ENCODE data around the gene BAZ2B. TPM values are rescaled to one million over a fixed set of nuclear protein-coding genes. Genes with fewer than 3 reads are reported as not detected.

Gene BAZ2B
- total and polyA plus RNA-seq, 4 donors = 43.3 to 174 (median 105) TPM

DNA sequence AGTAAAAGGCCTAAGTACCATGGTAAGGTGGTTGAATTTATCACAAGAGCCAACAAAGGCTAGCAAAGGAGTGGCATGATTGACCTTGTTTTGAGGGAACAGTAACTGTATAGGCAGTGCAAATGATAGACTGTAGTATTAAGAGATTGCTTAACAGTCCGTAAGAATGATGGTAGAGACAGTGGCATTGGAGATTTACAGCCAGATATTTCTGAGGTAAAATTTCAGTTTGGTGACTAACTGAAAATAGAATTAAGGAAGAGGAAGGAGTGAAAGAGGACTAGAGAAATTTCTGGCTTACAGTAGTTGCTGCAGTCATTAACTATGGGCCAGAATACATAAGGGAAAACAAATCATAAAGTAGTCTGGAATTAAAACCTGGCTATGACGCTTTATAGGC is 4.4 kb upstream of the BAZ2B start:
- DNase-seq (ENCODE audit: low read depth in 4 of 6, low spot score in 6 of 6) = no peak
- H3K4me1 ChIP-seq (ENCODE audit: control insufficient read depth, insufficient read depth, low read length) = no peaks in the 10 kb centered on the region
- H3K9me3 ChIP-seq (ENCODE audit: control insufficient read depth, insufficient read depth, low read length) = peaks cover 3% of the 10 kb centered on the region
- 93% methylated on average over 1 of the region's 2 CpGs for WGBS (ENCODE audit: insufficient coverage)
- no peaks in the 10 kb centered on the region for H3K36me3 ChIP-seq (ENCODE audit: control insufficient read depth, insufficient read depth, low read length)
- no peaks in the 10 kb centered on the region for H3K27me3 ChIP-seq (ENCODE audit: control insufficient read depth, insufficient read depth, low read length)
- H3K27ac ChIP-seq (ENCODE audit: low read depth, low read length) = no peak overlapping the region
- no peak overlapping the region for H3K4me3 ChIP-seq (ENCODE audit: low read depth, low read length)

DNA sequence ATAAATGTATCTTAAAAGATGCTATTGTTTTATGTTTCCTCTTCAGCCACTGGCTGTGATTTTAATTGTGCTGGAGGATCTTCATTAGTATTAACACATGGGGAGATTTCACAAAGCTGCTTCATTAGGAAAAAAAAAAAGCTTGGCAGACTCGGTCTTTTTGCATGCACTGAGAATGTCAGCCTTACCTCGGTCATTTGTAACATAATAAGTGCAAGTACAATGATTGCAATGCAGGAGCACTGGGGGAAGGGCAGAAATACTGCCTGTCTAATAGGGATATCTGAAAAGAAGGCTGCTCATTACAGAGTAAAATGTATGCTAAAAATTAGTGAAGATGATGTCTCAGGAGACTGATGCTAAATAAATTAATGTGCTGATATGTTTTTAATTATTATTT is 1.3 kb upstream of the BAZ2B start:
- H3K27ac ChIP-seq (ENCODE audit: low read depth, low read length) = peak overlapping the region; percentile 99
- H3K4me3 ChIP-seq (ENCODE audit: low read depth, low read length) = peak overlapping the region; percentile 82
- no peaks in the 10 kb centered on the region for H3K27me3 ChIP-seq (ENCODE audit: control insufficient read depth, insufficient read depth, low read length)
- H3K4me1 ChIP-seq (ENCODE audit: control insufficient read depth, insufficient read depth, low read length) = no peaks in the 10 kb centered on the region
- H3K36me3 ChIP-seq (ENCODE audit: control insufficient read depth, insufficient read depth, low read length) = no peaks in the 10 kb centered on the region
- WGBS (ENCODE audit: insufficient coverage) = 0% methylated on average over 2 of the region's 2 CpGs
- no peaks in the 10 kb centered on the region for H3K9me3 ChIP-seq (ENCODE audit: control insufficient read depth, insufficient read depth, low read length)
- DNase-seq (ENCODE audit: low read depth in 4 of 6, low spot score in 6 of 6) = peak in 2 of 6 donors; percentile 81 to 89

DNA sequence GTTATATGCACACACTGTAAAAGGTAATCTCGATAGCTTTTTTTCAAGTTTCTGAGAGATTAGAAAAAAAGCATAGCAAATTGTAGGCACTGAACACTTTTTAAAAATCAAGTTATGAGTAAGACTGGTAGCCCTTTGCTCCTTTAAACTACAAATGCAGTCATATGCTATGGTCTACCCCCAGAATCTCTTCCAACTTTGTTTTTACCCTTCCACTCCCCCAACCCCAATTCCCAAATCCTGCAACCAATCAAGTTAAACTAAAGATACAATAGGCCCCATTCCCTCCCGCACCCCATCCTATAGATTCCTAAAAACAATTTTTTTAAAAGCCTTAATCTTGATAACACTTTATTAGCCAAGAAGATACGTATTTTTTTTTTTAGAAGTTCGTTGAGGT is 752 bp upstream of the BAZ2B start:
- peak overlapping the region; percentile 99 for H3K27ac ChIP-seq (ENCODE audit: low read depth, low read length)
- H3K36me3 ChIP-seq (ENCODE audit: control insufficient read depth, insufficient read depth, low read length) = no peaks in the 10 kb centered on the region
- H3K9me3 ChIP-seq (ENCODE audit: control insufficient read depth, insufficient read depth, low read length) = no peaks in the 10 kb centered on the region
- WGBS (ENCODE audit: insufficient coverage) = no CpG with 5 or more reads among the region's 4 CpGs
- peak overlapping the region; percentile 82 for H3K4me3 ChIP-seq (ENCODE audit: low read depth, low read length)
- H3K27me3 ChIP-seq (ENCODE audit: control insufficient read depth, insufficient read depth, low read length) = no peaks in the 10 kb centered on the region
- peak in 2 of 6 donors; percentile 44 to 45 for DNase-seq (ENCODE audit: low read depth in 4 of 6, low spot score in 6 of 6)
- H3K4me1 ChIP-seq (ENCODE audit: control insufficient read depth, insufficient read depth, low read length) = no peaks in the 10 kb centered on the region

DNA sequence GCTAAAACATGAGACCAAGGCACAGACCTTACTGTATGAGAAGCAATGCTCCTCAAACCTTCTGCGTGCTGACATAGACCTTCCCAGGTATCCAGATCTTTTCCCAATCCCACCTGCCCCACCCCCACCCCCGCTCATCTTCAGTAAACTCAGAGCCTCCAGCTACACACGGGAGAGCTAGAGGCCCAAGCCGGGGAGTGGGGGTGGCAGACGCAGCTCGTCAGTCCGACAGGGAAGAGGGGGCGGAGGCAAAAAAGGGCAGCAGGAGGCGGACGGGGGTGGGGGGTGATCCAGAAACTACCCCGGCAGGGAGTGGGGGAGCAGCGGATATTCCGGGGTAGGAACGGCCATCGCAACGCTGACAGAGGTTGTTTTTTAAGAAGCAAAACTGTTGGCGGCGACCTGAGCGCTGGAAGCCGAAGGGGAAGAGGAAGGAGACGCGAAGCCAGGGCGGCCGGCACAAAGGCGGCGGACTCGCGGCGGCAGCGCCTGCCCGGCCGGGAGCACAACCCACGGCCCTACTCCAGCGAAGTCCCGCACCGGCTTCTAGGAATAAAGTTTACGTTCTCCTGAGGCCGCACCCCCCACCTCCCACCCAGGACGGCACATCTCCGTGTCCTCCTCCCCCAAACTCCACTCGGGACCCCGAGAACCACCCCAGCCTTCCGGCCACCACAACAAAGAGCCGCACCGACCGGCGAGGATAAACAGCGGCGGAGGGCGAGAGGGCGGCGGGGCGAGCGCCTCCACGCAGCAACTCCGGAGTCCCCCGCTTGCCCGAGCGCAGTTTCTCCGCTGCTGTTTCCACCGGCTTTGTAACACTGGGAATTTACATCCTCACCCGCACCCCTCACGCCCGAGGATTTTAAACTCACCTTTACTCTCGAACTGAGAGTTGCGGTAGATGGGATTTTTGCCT is 722 bp downstream of the BAZ2B start:
- no peaks in the 10 kb centered on the region for H3K36me3 ChIP-seq (ENCODE audit: control insufficient read depth, insufficient read depth, low read length)
- no peaks in the 10 kb centered on the region for H3K9me3 ChIP-seq (ENCODE audit: control insufficient read depth, insufficient read depth, low read length)
- WGBS (ENCODE audit: insufficient coverage) = 0% methylated on average over 52 of the region's 66 CpGs
- peak overlapping the region; percentile 99 for H3K27ac ChIP-seq (ENCODE audit: low read depth, low read length)
- H3K4me1 ChIP-seq (ENCODE audit: control insufficient read depth, insufficient read depth, low read length) = no peaks in the 10 kb centered on the region
- DNase-seq (ENCODE audit: low read depth in 4 of 6, low spot score in 6 of 6) = peak in 4 of 6 donors; percentile 67 to 95 (median 90)
- H3K27me3 ChIP-seq (ENCODE audit: control insufficient read depth, insufficient read depth, low read length) = no peaks in the 10 kb centered on the region
- peak overlapping the region; percentile 82 for H3K4me3 ChIP-seq (ENCODE audit: low read depth, low read length)

DNA sequence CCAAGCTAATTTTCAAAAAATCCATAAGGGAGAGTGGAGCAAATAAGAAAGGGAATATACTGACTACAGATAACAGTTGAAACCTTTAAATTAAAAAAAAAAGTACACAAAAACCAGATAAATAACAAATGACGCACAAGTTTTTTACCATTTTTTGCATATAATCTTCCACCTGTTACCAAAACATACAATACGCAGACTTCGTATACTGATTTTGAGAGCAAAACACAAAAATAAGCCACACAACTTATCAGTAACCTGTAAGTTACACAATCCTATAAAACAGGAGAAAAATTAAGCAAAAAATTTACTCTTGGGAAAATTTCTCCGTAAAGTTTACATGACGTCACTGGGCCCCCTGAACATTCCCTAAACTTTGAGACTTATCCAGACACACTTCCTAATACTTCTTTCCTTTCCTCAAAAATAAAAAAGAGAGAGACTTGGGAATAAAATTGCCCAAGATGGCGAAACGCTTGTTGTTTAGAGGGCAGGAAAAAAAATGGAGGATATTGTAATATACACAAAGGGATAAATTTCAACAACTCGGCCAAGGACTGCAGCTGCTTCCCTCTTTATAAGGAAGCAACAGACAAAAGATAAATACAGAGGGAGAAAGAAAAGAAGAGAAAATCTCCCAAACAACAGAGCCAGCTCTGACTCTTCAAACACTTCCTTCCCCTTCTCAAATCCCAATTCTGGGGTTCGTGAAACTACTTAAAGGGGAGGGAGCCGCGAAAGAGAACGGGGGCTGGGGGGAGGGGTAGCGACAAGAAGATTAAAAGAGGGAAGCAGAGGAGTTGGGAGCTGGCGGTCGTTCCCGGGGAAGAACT is 1.6 kb downstream of the BAZ2B start:
- no peaks in the 10 kb centered on the region for H3K36me3 ChIP-seq (ENCODE audit: control insufficient read depth, insufficient read depth, low read length)
- H3K27ac ChIP-seq (ENCODE audit: low read depth, low read length) = peak overlapping the region; percentile 99
- H3K9me3 ChIP-seq (ENCODE audit: control insufficient read depth, insufficient read depth, low read length) = no peaks in the 10 kb centered on the region
- peak in 2 of 6 donors; percentile 82 to 91 for DNase-seq (ENCODE audit: low read depth in 4 of 6, low spot score in 6 of 6)
- WGBS (ENCODE audit: insufficient coverage) = 0% methylated on average over 4 of the region's 16 CpGs
- no peaks in the 10 kb centered on the region for H3K27me3 ChIP-seq (ENCODE audit: control insufficient read depth, insufficient read depth, low read length)
- H3K4me3 ChIP-seq (ENCODE audit: low read depth, low read length) = peak overlapping the region; percentile 82
- no peaks in the 10 kb centered on the region for H3K4me1 ChIP-seq (ENCODE audit: control insufficient read depth, insufficient read depth, low read length)

DNA sequence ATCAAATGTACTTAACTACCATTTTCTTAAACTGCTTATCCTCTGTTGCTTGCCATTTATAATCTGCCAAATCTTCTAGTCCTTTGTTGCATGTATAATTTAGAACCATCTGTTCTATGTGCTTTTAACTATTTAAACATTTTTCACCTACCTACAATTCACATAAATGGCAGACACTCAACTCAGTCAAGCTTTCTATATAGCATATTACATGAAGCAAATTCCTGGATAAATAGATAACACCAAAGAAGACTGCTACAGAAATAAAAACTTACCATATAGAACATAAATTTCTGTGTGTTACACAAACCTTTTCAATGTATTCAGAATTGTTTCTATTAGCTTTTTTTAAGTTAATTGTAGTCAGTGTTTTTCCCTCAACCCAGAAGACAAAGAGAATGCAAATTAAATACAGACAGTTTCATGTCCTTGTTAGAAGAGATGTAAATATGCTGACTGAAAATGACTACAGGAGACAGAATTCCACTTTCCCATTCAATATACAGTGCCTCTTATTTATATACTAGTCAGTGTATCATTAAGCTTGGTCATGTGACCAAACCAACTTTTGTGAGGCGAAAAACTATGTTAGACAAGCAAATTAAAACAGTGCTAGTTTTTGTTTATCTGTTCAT is 2.6 kb downstream of the BAZ2B start:
- H3K4me1 ChIP-seq (ENCODE audit: control insufficient read depth, insufficient read depth, low read length) = no peaks in the 10 kb centered on the region
- WGBS (ENCODE audit: insufficient coverage) = no CpG with 5 or more reads among the region's 1 CpG
- H3K9me3 ChIP-seq (ENCODE audit: control insufficient read depth, insufficient read depth, low read length) = no peaks in the 10 kb centered on the region
- H3K36me3 ChIP-seq (ENCODE audit: control insufficient read depth, insufficient read depth, low read length) = no peaks in the 10 kb centered on the region
- peak in 3 of 6 donors; percentile 59 to 80 (median 77) for DNase-seq (ENCODE audit: low read depth in 4 of 6, low spot score in 6 of 6)
- peak overlapping the region; percentile 82 for H3K4me3 ChIP-seq (ENCODE audit: low read depth, low read length)
- no peaks in the 10 kb centered on the region for H3K27me3 ChIP-seq (ENCODE audit: control insufficient read depth, insufficient read depth, low read length)
- H3K27ac ChIP-seq (ENCODE audit: low read depth, low read length) = peak overlapping the region; percentile 99

DNA sequence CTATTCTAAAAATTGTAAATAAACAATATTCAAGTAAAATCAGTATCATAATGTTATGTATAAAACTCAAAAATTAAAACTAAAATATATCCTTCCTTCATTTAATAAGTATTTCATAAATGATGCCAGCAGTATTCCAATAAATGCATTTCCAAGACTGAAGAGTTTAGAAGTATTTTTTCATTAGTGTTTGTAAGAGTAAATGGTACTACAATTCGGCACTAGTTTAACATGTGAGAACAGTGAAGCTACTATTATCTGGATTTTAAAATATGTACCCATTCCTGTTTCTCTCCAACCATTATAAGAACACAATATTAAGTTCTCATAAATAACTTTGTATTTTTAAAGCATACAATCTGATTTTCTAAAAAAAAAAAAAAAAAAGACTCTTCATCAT is 3.3 kb downstream of the BAZ2B start:
- H3K4me1 ChIP-seq (ENCODE audit: control insufficient read depth, insufficient read depth, low read length) = no peaks in the 10 kb centered on the region
- peak in 1 of 6 donors; percentile 58 for DNase-seq (ENCODE audit: low read depth in 4 of 6, low spot score in 6 of 6)
- no peaks in the 10 kb centered on the region for H3K9me3 ChIP-seq (ENCODE audit: control insufficient read depth, insufficient read depth, low read length)
- no CpG with 5 or more reads among the region's 1 CpG for WGBS (ENCODE audit: insufficient coverage)
- H3K36me3 ChIP-seq (ENCODE audit: control insufficient read depth, insufficient read depth, low read length) = no peaks in the 10 kb centered on the region
- peak overlapping the region; percentile 99 for H3K27ac ChIP-seq (ENCODE audit: low read depth, low read length)
- H3K27me3 ChIP-seq (ENCODE audit: control insufficient read depth, insufficient read depth, low read length) = no peaks in the 10 kb centered on the region
- H3K4me3 ChIP-seq (ENCODE audit: low read depth, low read length) = peak overlapping the region; percentile 82

DNA sequence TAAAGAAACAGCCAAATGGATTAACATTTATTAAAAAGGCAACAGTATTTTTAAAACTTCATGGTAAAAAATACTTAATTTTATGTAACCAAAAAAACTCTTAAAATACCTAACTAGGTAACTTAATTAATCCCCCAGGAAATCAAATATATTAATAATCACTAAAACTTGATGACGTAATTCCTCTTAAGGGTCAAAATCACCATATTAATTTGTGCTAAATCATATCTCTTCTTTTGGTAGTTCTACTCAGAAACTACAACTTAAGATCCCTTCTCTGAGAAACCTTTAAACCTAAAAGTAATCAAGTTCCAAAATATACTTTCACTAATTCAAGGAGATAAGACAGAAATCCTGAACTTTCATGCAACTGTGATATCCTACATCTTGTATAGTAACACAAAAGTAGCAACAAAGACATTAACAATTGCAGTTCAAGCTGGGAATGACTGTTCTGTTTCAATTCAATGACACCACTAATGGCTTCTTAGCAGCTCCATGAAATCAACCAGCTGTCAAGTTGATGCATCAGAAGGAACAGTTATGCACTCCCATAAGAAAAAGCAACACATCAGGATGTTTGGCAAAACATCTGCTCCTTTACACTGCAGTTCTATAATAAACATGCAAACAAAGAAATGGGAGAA is 4.0 kb downstream of the BAZ2B start:
- no peaks in the 10 kb centered on the region for H3K36me3 ChIP-seq (ENCODE audit: control insufficient read depth, insufficient read depth, low read length)
- H3K27ac ChIP-seq (ENCODE audit: low read depth, low read length) = peak overlapping the region; percentile 40
- peak overlapping the region; percentile 29 for H3K4me3 ChIP-seq (ENCODE audit: low read depth, low read length)
- 60% methylated on average over 1 of the region's 1 CpG for WGBS (ENCODE audit: insufficient coverage)
- peak in 2 of 6 donors; percentile 74 to 96 for DNase-seq (ENCODE audit: low read depth in 4 of 6, low spot score in 6 of 6)
- no peaks in the 10 kb centered on the region for H3K27me3 ChIP-seq (ENCODE audit: control insufficient read depth, insufficient read depth, low read length)
- H3K9me3 ChIP-seq (ENCODE audit: control insufficient read depth, insufficient read depth, low read length) = no peaks in the 10 kb centered on the region
- H3K4me1 ChIP-seq (ENCODE audit: control insufficient read depth, insufficient read depth, low read length) = no peaks in the 10 kb centered on the region
